ENCODE results near the gene NOC2L. TPM values are rescaled to one million over a fixed set of nuclear protein-coding genes. Genes with fewer than 3 reads are reported as not detected.

NOC2L gene
- polyA plus RNA-seq, 1 donor (not counting 4 experiments of a cell fraction or from before 2014, with no cell fraction given), result 51.8 TPM

DNA sequence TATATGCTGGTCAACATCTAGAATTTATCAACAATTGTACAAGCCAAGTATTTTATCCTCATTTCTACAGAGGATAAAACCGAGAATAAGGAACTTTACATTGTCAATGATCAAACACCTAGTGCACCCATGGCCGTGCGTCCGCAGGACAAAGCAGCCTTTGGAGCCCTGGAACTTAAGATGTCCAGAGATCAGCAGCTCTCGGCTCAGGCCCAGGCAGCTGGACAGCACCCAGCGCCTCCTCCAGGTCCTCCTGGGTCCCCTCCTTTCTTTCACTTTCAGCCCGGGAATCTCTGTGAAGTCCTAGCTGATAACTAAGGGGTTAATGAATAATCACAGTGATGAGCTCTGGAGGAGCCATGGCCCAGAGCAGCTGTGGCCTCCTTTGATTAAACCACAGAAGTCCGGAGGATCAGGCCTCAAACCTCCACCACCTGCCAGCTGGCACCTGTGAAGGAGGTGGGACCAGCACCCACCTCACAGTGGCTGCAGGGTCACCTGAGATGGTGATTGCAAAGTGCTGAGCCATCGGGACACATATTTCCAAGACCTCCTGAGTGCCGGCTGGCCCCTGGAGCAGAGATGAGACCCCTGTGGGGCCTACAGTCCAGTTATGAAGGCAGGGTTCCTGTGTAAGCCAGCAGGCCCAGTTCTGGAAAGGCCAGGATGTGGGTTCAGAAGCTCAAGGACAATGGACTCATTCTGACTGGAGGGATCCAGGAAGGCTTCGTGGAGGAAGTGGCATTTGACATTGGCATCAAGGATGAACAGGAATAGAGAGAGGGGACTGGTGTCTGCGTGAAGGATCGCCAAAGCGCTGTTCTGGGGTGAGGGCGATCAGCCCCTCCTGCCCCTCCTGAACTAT is 46.9 kb downstream of the NOC2L start:
- no peak for DNase-seq (ENCODE audit: low read depth, low spot score)
- H3K9ac ChIP-seq (ENCODE audit: control insufficient read depth, extremely low read depth, insufficient read depth, low read length), result no peak overlapping the region
- no peaks in the 10 kb centered on the region for H3K9me1 ChIP-seq (ENCODE audit: control insufficient read depth, extremely low read depth, insufficient read depth, low read length)
- no peak for FAIRE-seq
- no peak overlapping the region for H3K4me2 ChIP-seq (ENCODE audit: control insufficient read depth, extremely low read depth, insufficient read depth, low read depth, low read length)
- no peaks in the 10 kb centered on the region for H3K36me3 ChIP-seq (ENCODE audit: control insufficient read depth in 2 of 2, extremely low read depth in 1 of 2, insufficient read depth in 2 of 2, low read length in 2 of 2)
- no peaks in the 10 kb centered on the region for H3K79me2 ChIP-seq (ENCODE audit: control insufficient read depth, insufficient read depth, low read length)
- no peak overlapping the region for H3K4me3 ChIP-seq (ENCODE audit: control insufficient read depth in 2 of 3, extremely low read depth in 1 of 3, insufficient read depth in 2 of 3, low read depth in 1 of 3, low read length in 3 of 3)
- H3K9me3 ChIP-seq (ENCODE audit: control insufficient read depth, low read depth, low read length), result no peaks in the 10 kb centered on the region
- peaks cover 9% of the 10 kb centered on the region for H4K20me1 ChIP-seq (ENCODE audit: control insufficient read depth, extremely low read depth, insufficient read depth, low read length)
- dilution Hi-C loops (cut with MboI; ENCODE audit: extremely low pct_ligation_motif_present, low sequenced_read_pairs), result no loop called here
- peaks cover 67% of the 10 kb centered on the region for H3K27me3 ChIP-seq (ENCODE audit: control insufficient read depth, extremely low read depth, insufficient read depth, low read length)
- TF ChIP-seq CTCF (optimal IDR thresholded peaks at IDR 0.05 in 1 of 3, IDR thresholded peaks at IDR 0.05 in 1 of 3, conservative IDR thresholded peaks at IDR 0.05 in 1 of 3; ENCODE audit: extremely low read depth in 1 of 3, insufficient read depth in 2 of 3, low read length in 3 of 3) (no peak), EZH2 (IDR thresholded peaks at IDR 0.05; ENCODE audit: low read length) (no peak)
- H2AFZ ChIP-seq (ENCODE audit: control insufficient read depth, low read length), result no peak overlapping the region
- H3K4me1 ChIP-seq (ENCODE audit: control insufficient read depth, extremely low read depth, insufficient read depth, low read length), result peaks cover 5% of the 10 kb centered on the region
- no peak overlapping the region for H3K27ac ChIP-seq (ENCODE audit: control insufficient read depth, insufficient read depth, low read length)

DNA sequence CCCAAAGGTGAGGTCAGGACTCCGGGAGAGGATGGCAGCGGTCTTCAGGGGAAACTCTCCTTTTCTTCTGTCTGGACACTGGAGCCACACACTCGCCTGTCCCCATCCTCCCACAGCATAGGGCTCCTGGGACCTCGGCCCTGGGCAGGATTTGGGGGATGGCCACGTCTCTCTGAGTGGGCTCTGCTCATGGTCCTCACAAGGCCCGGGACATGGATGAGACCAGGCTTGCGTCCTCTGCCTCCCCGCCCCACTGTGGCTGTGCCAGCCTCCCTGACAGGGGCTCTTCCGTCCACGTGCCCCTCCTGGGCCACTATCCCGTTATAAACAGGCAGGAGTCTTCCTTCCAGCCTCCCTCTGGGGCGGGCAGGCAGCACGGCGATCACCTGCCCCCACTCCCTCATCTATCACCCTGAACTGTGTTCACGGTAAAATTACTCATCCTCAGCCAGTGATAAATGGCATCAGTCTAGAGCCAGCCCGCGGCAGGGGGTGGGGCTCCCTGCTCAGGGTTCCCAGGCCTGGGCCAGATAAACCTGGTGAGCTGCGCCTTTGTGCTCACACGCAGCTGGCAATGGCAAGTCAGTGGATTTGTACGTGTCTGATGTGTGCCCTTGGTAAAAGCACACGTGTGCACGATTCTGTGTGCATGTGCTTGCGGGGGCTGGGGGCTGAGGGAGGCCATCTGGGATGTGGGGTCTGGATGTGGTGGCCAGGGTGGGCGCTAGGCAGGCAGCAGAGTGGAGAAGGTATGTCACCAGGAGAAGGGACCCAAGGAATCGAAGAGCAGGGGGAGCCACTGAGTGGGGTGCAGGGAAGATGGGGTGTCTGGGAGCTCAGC is 48.0 kb downstream of the NOC2L start:
- Histone ChIP-seq H3K79me2 (ENCODE audit: control insufficient read depth, insufficient read depth, low read length) (no peaks in the 10 kb centered on the region), H3K27ac (ENCODE audit: control insufficient read depth, insufficient read depth, low read length) (no peak overlapping the region), H2AFZ (ENCODE audit: control insufficient read depth, low read length) (no peak overlapping the region), H3K4me3 (ENCODE audit: control insufficient read depth in 2 of 3, extremely low read depth in 1 of 3, insufficient read depth in 2 of 3, low read depth in 1 of 3, low read length in 3 of 3) (no peak overlapping the region), H3K27me3 (ENCODE audit: control insufficient read depth, extremely low read depth, insufficient read depth, low read length) (peaks cover 57% of the 10 kb centered on the region), H3K9me1 (ENCODE audit: control insufficient read depth, extremely low read depth, insufficient read depth, low read length) (no peaks in the 10 kb centered on the region), H3K4me2 (ENCODE audit: control insufficient read depth, extremely low read depth, insufficient read depth, low read depth, low read length) (no peak overlapping the region), H3K9me3 (ENCODE audit: control insufficient read depth, low read depth, low read length) (no peaks in the 10 kb centered on the region), H3K36me3 (ENCODE audit: control insufficient read depth in 2 of 2, extremely low read depth in 1 of 2, insufficient read depth in 2 of 2, low read length in 2 of 2) (no peaks in the 10 kb centered on the region), H3K9ac (ENCODE audit: control insufficient read depth, extremely low read depth, insufficient read depth, low read length) (no peak overlapping the region), H4K20me1 (ENCODE audit: control insufficient read depth, extremely low read depth, insufficient read depth, low read length) (peaks cover 9% of the 10 kb centered on the region), H3K4me1 (ENCODE audit: control insufficient read depth, extremely low read depth, insufficient read depth, low read length) (peaks cover 11% of the 10 kb centered on the region)
- FAIRE-seq (peak; percentile 75), DNase-seq (ENCODE audit: low read depth, low spot score) (peak; percentile 41)
- dilution Hi-C loops (cut with MboI; ENCODE audit: extremely low pct_ligation_motif_present, low sequenced_read_pairs), result no loop called here
- TF ChIP-seq CTCF (optimal IDR thresholded peaks at IDR 0.05 in 1 of 3, IDR thresholded peaks at IDR 0.05 in 1 of 3, conservative IDR thresholded peaks at IDR 0.05 in 1 of 3; ENCODE audit: extremely low read depth in 1 of 3, insufficient read depth in 2 of 3, low read length in 3 of 3) (no peak), EZH2 (IDR thresholded peaks at IDR 0.05; ENCODE audit: low read length) (peak; percentile 43)

Data from keratinocyte (primary cell).